GM10266 (cell line): ENCODE measurements around the gene MISP.
A peak's percentile ranks its signal among the peaks of the same experiment; 100 is the strongest.

Experiments
- DNase-seq: peaks from one replicate; pipeline ENCODE4 v3.0.0; 2012; ENCODE audit errors: extremely low spot score
- TF ChIP-seq, protein P1 (sequence below): IDR thresholded peaks from 2 replicates; pipeline ENCODE4 v1.5.1; 2012; ENCODE audit warnings: mild to moderate bottlenecking, low read depth; ENCODE audit not compliant: control insufficient read depth, insufficient read depth; ENCODE audit errors: missing control alignments

Gene MISP

DNA sequence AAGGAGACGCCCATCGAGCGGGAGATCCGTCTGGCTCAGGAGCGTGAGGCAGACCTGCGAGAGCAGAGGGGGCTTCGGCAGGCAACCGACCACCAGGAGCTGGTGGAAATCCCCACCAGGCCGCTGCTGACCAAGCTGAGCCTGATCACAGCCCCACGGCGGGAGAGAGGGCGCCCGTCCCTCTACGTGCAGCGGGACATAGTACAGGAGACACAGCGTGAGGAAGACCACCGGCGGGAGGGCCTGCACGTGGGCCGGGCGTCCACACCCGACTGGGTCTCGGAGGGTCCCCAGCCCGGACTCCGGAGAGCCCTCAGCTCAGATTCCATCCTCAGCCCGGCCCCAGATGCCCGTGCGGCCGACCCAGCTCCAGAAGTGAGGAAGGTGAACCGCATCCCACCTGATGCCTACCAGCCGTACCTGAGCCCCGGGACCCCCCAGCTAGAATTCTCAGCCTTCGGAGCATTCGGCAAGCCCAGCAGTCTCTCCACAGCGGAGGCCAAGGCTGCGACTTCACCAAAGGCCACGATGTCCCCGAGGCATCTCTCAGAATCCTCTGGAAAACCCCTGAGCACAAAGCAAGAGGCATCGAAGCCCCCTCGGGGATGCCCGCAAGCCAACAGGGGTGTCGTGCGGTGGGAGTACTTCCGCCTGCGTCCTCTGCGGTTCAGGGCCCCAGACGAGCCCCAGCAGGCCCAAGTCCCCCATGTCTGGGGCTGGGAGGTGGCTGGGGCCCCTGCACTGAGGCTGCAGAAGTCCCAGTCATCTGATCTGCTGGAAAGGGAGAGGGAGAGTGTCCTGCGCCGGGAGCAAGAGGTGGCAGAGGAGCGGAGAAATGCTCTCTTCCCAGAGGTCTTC is 7.1 kb downstream of the MISP start:
- TF ChIP-seq, protein P1, sequence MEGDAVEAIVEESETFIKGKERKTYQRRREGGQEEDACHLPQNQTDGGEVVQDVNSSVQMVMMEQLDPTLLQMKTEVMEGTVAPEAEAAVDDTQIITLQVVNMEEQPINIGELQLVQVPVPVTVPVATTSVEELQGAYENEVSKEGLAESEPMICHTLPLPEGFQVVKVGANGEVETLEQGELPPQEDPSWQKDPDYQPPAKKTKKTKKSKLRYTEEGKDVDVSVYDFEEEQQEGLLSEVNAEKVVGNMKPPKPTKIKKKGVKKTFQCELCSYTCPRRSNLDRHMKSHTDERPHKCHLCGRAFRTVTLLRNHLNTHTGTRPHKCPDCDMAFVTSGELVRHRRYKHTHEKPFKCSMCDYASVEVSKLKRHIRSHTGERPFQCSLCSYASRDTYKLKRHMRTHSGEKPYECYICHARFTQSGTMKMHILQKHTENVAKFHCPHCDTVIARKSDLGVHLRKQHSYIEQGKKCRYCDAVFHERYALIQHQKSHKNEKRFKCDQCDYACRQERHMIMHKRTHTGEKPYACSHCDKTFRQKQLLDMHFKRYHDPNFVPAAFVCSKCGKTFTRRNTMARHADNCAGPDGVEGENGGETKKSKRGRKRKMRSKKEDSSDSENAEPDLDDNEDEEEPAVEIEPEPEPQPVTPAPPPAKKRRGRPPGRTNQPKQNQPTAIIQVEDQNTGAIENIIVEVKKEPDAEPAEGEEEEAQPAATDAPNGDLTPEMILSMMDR, result no peak
- peak; percentile 12 for DNase-seq

DNA sequence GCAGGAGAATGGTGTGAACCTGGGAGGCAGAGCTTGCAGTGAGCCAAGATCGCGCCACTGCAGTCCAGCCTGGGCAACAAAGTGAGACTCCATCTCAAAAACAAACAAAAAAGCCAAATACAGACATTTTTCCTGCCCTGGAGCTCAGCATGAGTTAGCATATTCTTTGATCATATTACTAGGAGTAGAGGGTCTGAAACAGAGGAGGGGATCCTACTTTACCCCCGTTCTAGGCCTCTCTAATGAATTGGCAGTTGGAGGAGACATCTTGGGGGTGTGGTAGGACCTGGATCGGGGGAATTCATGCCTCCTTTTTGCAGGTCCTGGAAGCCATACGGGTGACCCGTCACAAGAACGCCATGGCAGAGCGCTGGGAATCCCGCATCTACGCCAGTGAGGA is 12.3 kb downstream of the MISP start:
- DNase-seq, result no peak
- TF ChIP-seq, protein P1, result no peak

DNA sequence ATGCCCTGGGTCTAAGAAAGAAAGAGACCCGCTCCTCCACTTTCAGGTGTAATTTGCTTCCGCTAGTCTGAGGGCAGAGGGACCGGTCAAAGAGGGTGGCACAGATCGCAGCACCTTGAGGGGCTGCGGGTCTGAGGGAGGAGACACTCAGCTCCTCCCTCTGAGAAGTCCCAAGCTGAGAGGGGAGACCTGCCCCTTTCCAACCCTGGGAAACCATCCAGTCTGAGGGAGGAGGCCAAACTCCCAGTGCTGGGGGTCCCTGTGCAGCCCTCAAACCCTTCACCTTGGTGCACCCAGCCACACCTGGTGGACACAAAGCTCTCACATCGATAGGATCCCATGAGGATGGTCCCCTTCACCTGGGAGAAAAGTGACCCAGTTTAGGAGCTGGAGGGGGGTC is 13.0 kb downstream of the MISP start:
- TF ChIP-seq, protein P1, result no peak
- DNase-seq, result no peak

DNA sequence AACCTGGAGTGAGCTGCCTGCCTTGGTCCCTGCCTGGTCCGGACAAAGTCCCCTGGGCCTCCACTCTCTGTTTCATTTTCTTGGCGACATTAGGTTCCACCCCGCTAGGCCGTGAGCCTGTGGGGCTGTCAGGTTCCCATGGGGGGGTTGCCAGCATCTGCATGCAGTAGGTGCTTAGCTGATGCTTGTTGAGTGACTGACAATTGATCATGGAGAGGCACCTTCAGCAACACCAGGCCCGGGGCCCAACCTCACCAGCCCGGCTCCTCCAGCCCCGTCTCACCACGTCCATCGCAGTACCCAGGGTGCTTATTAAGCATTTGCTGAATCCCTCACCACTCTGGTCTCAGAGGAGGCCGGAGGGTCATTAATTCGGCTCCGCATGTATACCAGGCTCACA is 13.4 kb downstream of the MISP start:
- TF ChIP-seq, protein P1, result no peak
- no peak for DNase-seq

DNA sequence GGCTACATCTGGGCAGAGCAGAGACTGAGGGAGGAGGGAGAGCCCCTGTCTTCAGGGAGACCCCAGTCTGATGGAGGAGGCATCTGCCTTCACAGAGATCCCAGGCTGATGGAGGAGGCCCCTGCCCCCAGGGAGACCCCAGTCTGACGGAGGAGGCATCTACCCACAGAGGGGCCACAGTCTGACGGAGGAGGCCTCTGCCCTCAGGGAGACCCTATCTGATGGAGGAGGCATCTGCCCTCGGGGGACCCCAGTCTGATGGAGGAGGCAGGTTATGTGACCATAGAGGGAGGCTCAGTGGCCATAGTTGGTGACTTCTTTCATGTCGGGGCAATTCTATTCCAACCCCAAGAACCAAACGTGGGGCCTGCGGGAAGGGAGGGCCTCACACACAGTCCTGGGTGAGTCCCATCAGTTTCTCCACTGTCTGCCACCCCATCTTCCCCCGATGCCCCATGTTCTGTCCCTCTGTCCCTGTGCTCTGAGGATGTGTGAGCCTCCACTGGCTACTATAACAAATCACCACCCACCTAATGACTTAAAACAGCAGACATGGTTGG is 14.3 kb downstream of the MISP start:
- TF ChIP-seq, protein P1, result no peak
- DNase-seq, result no peak

DNA sequence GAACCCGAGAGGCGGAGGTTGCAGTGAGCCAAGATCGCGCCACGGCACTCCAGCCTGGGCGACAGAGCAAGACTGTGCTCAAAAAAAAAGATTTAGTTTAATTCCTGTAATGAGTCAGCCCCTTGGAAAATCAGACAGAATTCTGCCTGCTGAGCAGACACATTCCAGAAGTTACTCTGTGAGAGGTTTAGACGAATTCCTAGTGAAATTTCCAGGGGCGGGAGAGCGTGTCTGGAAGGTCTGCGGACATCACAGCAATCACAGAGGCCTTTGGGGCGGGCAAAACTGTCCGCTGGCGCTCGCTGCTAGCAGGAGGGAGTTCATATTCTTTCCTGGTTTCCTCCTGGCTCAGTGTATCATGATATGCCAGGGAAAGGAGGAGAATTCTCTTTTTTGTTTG is 17.5 kb downstream of the MISP start:
- DNase-seq, result no peak
- TF ChIP-seq, protein P1, result no peak

DNA sequence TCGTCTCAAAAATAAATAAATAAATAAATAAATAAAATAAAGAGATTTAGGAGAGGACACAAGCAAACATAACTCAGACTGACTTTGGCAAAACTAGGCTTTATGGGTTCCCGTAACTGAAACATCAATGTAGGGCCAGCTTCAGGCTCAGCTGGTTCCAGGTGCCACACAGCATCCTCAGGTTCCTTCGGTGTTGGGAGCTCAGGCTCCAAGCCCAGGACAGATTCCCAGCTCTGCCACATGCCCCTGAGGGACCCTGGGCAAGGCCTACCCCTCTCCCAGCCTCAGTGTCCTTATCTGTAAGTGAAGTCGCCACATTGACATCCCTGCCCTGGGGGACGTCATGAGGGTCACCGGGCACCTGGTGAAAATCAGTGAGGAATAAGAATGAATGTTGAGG is 18.7 kb downstream of the MISP start:
- TF ChIP-seq, protein P1, result no peak
- DNase-seq, result no peak
